ENCODE results near the gene NRSN2. TPM values are rescaled to one million over a fixed set of nuclear protein-coding genes. Genes with fewer than 3 reads are reported as not detected.
"Not testable (repeated sequence)": the region's sequence is repeated elsewhere in the genome, so short reads cannot be mapped to it uniquely, and the experiment has no call there.

Gene NRSN2
- total RNA-seq, 1 donor from 2014 or later, result 21.6 TPM

GRCh38 chr20:370977-371754, 24.3 kb downstream of the NRSN2 start:
- TF ChIP-seq POLR2A (IDR thresholded peaks at IDR 0.05) (no peak), POLR2AphosphoS5 (IDR thresholded peaks at IDR 0.05; ENCODE audit: insufficient read depth in 1 of 2, low read depth in 1 of 2) (no peak), CTCF (IDR thresholded peaks at IDR 0.05) (no peak)
- H3K27ac ChIP-seq, result no peak overlapping the region
- intact Hi-C loops (cut with DNase I), result no loop called here

GRCh38 chr20:371755-372542, 25.0 kb downstream of the NRSN2 start:
- no peak for DNase-seq (ENCODE audit: extremely low spot score in 2 of 2)
- no peak overlapping the region for H3K27ac ChIP-seq
- H3K4me1 ChIP-seq, result peaks cover 18% of the 10 kb centered on the region
- no peaks in the 10 kb centered on the region for H3K27me3 ChIP-seq
- H3K9me3 ChIP-seq, result no peaks in the 10 kb centered on the region
- no peak overlapping the region for H3K4me3 ChIP-seq
- intact Hi-C loops (cut with DNase I), result no loop called here
- TF ChIP-seq POLR2A (IDR thresholded peaks at IDR 0.05) (no peak), POLR2AphosphoS5 (IDR thresholded peaks at IDR 0.05; ENCODE audit: insufficient read depth in 1 of 2, low read depth in 1 of 2) (peak; percentile 35 to 47), CTCF (IDR thresholded peaks at IDR 0.05) (no peak)
- no peaks in the 10 kb centered on the region for H3K36me3 ChIP-seq

More at GRCh38 chr20:370977-371754, 24.3 kb downstream of the NRSN2 start:
- Histone ChIP-seq H3K27me3 (no peaks in the 10 kb centered on the region), H3K4me1 (peaks cover 18% of the 10 kb centered on the region), H3K4me3 (no peak overlapping the region), H3K9me3 (no peaks in the 10 kb centered on the region), H3K36me3 (no peaks in the 10 kb centered on the region)
- no peak for DNase-seq (ENCODE audit: extremely low spot score in 2 of 2)

- H3K4me3 ChIP-seq; H3K9me3 ChIP-seq; intact Hi-C loops (cut with DNase I); H3K27me3 ChIP-seq; H3K27ac ChIP-seq; DNase-seq (ENCODE audit: extremely low spot score in 2 of 2); H3K36me3 ChIP-seq: not testable (repeated sequence)
- peaks cover 18% of the 10 kb centered on the region for H3K4me1 ChIP-seq
These were observed 25.7 kb downstream of the NRSN2 start for GRCh38 chr20:372543-373082.

- H3K9me3 ChIP-seq, result no peaks in the 10 kb centered on the region
- no peaks in the 10 kb centered on the region for H3K27me3 ChIP-seq
- intact Hi-C loops (cut with DNase I), result no loop called here
- no peaks in the 10 kb centered on the region for H3K36me3 ChIP-seq
- no peak overlapping the region for H3K27ac ChIP-seq
- H3K4me1 ChIP-seq, result peaks cover 18% of the 10 kb centered on the region
- H3K4me3 ChIP-seq, result no peak overlapping the region
- TF ChIP-seq POLR2AphosphoS5 (IDR thresholded peaks at IDR 0.05; ENCODE audit: insufficient read depth in 1 of 2, low read depth in 1 of 2), result no peak
- no peak for TF ChIP-seq POLR2A (IDR thresholded peaks at IDR 0.05)
- TF ChIP-seq CTCF (IDR thresholded peaks at IDR 0.05), result no peak
- no peak for DNase-seq (ENCODE audit: extremely low spot score in 2 of 2)
These were observed 26.4 kb downstream of the NRSN2 start for GRCh38 chr20:373171-373890.

- intact Hi-C loops (cut with DNase I), result no loop called here
- H3K36me3 ChIP-seq, result no peaks in the 10 kb centered on the region
- TF ChIP-seq POLR2AphosphoS5 (IDR thresholded peaks at IDR 0.05; ENCODE audit: insufficient read depth in 1 of 2, low read depth in 1 of 2), result no peak
- TF ChIP-seq CTCF (IDR thresholded peaks at IDR 0.05), result no peak
- no peak for TF ChIP-seq POLR2A (IDR thresholded peaks at IDR 0.05)
- H3K27ac ChIP-seq, result no peak overlapping the region
- H3K9me3 ChIP-seq, result no peaks in the 10 kb centered on the region
- DNase-seq (ENCODE audit: extremely low spot score in 2 of 2), result no peak
- no peaks in the 10 kb centered on the region for H3K27me3 ChIP-seq
- H3K4me1 ChIP-seq, result peaks cover 18% of the 10 kb centered on the region
- H3K4me3 ChIP-seq, result no peak overlapping the region
These were observed 28.5 kb downstream of the NRSN2 start for GRCh38 chr20:375265-375889.
